Astrocyte (in vitro differentiated cells and primary cell): ENCODE data around the gene ZBTB38. TPM values are rescaled to one million over a fixed set of nuclear protein-coding genes. Genes with fewer than 3 reads are reported as not detected.

Experiments used
- DNase-seq: peaks from one replicate; pipeline ENCODE4 v3.0.0-alpha.2; 2010; ENCODE audit warnings: low read depth
- FAIRE-seq: peaks from 2 replicates; lab custom pipeline; 2011; peaks lifted over from hg19 to GRCh38; lab: Jason Lieb, UNC
- H2AFZ ChIP-seq: 2 replicates; pipeline ENCODE4 v1.6.0; 2012; ENCODE audit warnings: low read depth, low read length, inconsistent platforms
- H3K27ac ChIP-seq: 2 replicates; pipeline ENCODE4 v1.5.1; 2011; ENCODE audit warnings: low read depth, low read length, inconsistent platforms
- H3K27me3 ChIP-seq: 2 replicates; pipeline ENCODE4 v1.6.0; 2011; ENCODE audit warnings: low read length, inconsistent platforms; ENCODE audit not compliant: insufficient read depth
- H3K36me3 ChIP-seq: 2 replicates; pipeline ENCODE4 v1.5.1; 2011; ENCODE audit warnings: low read length, inconsistent platforms; ENCODE audit not compliant: insufficient read depth
- H3K4me1 ChIP-seq: 2 replicates; pipeline ENCODE4 v1.5.1; 2011; ENCODE audit warnings: low read length, inconsistent platforms; ENCODE audit not compliant: insufficient read depth
- H3K4me2 ChIP-seq: 2 replicates; pipeline ENCODE4 v1.6.0; 2012; ENCODE audit warnings: low read length, inconsistent platforms
- H3K4me3 ChIP-seq: 2 replicates; pipeline ENCODE4 v1.5.1; 2011; ENCODE audit warnings: low read depth, mild to moderate bottlenecking, low read length, inconsistent platforms; ENCODE audit not compliant: insufficient read depth
- H3K79me2 ChIP-seq: 2 replicates; pipeline ENCODE4 v1.6.0; 2012; ENCODE audit warnings: mild to moderate bottlenecking, low read length, inconsistent platforms; ENCODE audit not compliant: insufficient read depth
- H3K9ac ChIP-seq: 2 replicates; pipeline ENCODE4 v1.6.0; 2012; ENCODE audit warnings: mild to moderate bottlenecking, low read length, inconsistent platforms
- H3K9me3 ChIP-seq: 2 replicates; pipeline ENCODE4 v1.5.1; 2012; ENCODE audit warnings: low read depth, mild to moderate bottlenecking, low read length, inconsistent platforms; ENCODE audit not compliant: insufficient read depth
- H4K20me1 ChIP-seq: 2 replicates; pipeline ENCODE4 v1.6.0; 2012; ENCODE audit warnings: low read length, inconsistent platforms; ENCODE audit not compliant: insufficient read depth
- H3K27ac Mint-ChIP-seq: one replicate; pipeline ENCODE4 v1.8.0; 2021; ENCODE audit warnings: mild to moderate bottlenecking, mixed read lengths; ENCODE audit not compliant: unreplicated experiment
- H3K27me3 Mint-ChIP-seq: one replicate; pipeline ENCODE4 v1.8.0; 2021; ENCODE audit warnings: low read depth, mixed read lengths; ENCODE audit not compliant: unreplicated experiment
- H3K36me3 Mint-ChIP-seq: one replicate; pipeline ENCODE4 v1.8.0; 2021; ENCODE audit warnings: low read depth, mixed read lengths; ENCODE audit not compliant: unreplicated experiment
- H3K4me1 Mint-ChIP-seq: one replicate; pipeline ENCODE4 v1.8.0; 2021; ENCODE audit warnings: low read depth, mixed read lengths; ENCODE audit not compliant: unreplicated experiment
- H3K4me3 Mint-ChIP-seq: one replicate; pipeline ENCODE4 v1.8.0; 2021; ENCODE audit warnings: mild to moderate bottlenecking, moderate library complexity, mixed read lengths; ENCODE audit not compliant: unreplicated experiment
- H3K9me3 Mint-ChIP-seq: one replicate; pipeline ENCODE4 v1.8.0; 2021; ENCODE audit warnings: mild to moderate bottlenecking, mixed read lengths; ENCODE audit not compliant: unreplicated experiment
- CTCF ChIP-seq: IDR thresholded peaks from 2 replicates; pipeline ENCODE4 v1.5.1; 2011; ENCODE audit warnings: low read depth, mild to moderate bottlenecking, inconsistent platforms, low read length, moderate library complexity; ENCODE audit not compliant: insufficient read depth
- EZH2 ChIP-seq: IDR thresholded peaks from 2 replicates; pipeline ENCODE4 v1.6.1; 2012; ENCODE audit warnings: mild to moderate bottlenecking, low read length, inconsistent platforms; ENCODE audit not compliant: insufficient read depth
- total RNA-seq: library from RNA; stranded (reverse); gene quantifications from 2 replicates; pipeline ENCODE4 v1.2.1, GENCODE V29; 2021

Gene ZBTB38
- total RNA-seq, 1 donor from 2014 or later: 57.6 TPM

DNA sequence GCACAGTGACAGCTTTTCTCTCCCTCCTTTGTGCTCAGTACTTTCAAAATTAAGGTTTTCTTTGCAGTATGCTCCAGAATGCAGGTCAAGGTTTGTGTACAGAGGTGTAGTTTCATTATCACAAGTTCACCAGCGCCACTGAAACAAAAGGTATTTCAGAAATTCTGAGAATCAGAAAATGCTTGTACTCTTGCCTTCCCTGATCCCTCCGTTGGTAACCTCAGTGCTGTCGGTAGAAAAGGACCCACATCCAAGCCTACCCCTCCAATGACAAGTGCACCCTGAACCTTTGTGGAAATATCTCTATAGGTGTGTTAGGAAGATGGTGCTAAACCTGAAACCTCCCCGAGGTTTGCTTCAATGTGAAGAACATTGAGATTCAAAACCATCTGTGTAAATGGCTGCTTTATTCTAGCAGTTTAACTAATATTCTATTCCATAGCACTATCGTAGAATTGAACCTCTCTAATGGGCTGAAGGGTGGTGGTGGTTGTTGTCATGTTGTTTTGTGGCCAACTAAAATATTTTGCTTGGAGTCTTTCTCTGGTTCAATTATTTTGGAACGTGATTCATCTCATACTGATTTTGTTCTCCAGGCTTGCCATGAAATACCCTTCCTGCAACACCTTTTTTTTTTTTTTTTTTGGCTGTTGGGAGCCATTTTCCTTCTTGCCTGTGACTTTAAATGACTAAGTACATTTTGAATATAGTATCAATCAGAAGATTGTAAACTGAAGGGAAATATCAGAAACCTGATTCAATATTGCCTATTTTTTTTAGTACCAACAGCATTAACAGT lies 20.7 kb downstream of the ZBTB38 start:
- H3K79me2 ChIP-seq: peaks cover 14% of the 10 kb centered on the region

DNA sequence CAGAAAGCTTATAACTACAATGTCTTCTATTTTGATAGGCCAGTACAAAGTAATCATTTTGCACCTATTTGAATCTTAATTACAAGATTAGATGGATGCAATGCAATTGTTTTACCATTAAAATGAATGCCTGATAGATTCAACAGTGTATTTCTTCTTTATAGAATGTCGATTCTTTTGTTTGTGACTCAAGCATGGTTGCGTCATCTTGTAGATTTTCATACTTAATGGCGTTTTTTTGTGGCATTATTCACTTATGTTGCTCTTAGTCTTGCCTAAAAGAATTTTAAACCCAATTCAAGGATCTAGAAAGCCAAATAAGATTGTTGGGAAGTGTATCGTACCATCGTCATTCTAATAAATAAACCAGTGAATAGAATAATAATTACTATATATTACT lies 21.4 kb downstream of the ZBTB38 start:
- H3K9me3 Mint-ChIP-seq: no peaks in the 10 kb centered on the region
- H3K79me2 ChIP-seq: peaks cover 10% of the 10 kb centered on the region
- DNase-seq: no peak
- H3K9ac ChIP-seq: no peak overlapping the region
- H3K36me3 Mint-ChIP-seq: peaks cover 9% of the 10 kb centered on the region
- no peak overlapping the region for H3K4me3 ChIP-seq
- no peak overlapping the region for H2AFZ ChIP-seq
- no peak overlapping the region for H3K4me3 Mint-ChIP-seq
- peaks cover 13% of the 10 kb centered on the region for H3K4me1 ChIP-seq
- no peaks in the 10 kb centered on the region for H3K9me3 ChIP-seq
- no peaks in the 10 kb centered on the region for H3K27me3 Mint-ChIP-seq
- FAIRE-seq: no peak
- H3K27me3 ChIP-seq: no peaks in the 10 kb centered on the region
- H3K27ac Mint-ChIP-seq: no peak overlapping the region
- peaks cover 20% of the 10 kb centered on the region for H3K36me3 ChIP-seq
- H3K4me2 ChIP-seq: no peak overlapping the region
- H3K27ac ChIP-seq: peak overlapping the region; percentile 45
- TF ChIP-seq CTCF: no peak
- no peak for TF ChIP-seq EZH2
- H3K4me1 Mint-ChIP-seq: peaks cover 16% of the 10 kb centered on the region
- H4K20me1 ChIP-seq: no peaks in the 10 kb centered on the region

More for the DNA sequence above, 20.7 kb downstream of the ZBTB38 start:
- Histone ChIP-seq H3K9ac (no peak overlapping the region), H3K27ac (peak overlapping the region; percentile 45), H3K27me3 (no peaks in the 10 kb centered on the region), H3K36me3 (peaks cover 25% of the 10 kb centered on the region), H3K4me1 (peaks cover 19% of the 10 kb centered on the region), H2AFZ (no peak overlapping the region), H4K20me1 (no peaks in the 10 kb centered on the region), H3K4me2 (peak overlapping the region; percentile 22), H3K9me3 (no peaks in the 10 kb centered on the region), H3K4me3 (no peak overlapping the region)
- DNase-seq (no peak), FAIRE-seq (no peak)
- no peak overlapping the region for H3K27ac Mint-ChIP-seq
- H3K9me3 Mint-ChIP-seq: no peaks in the 10 kb centered on the region
- H3K36me3 Mint-ChIP-seq: peaks cover 12% of the 10 kb centered on the region
- TF ChIP-seq EZH2: no peak
- TF ChIP-seq CTCF: no peak
- H3K27me3 Mint-ChIP-seq: no peaks in the 10 kb centered on the region
- no peak overlapping the region for H3K4me3 Mint-ChIP-seq
- peaks cover 19% of the 10 kb centered on the region for H3K4me1 Mint-ChIP-seq

GRCh38 chr3:141390747-141391146 lies 22.4 kb downstream of the ZBTB38 start:
- no peak overlapping the region for H3K27ac ChIP-seq
- no peak for DNase-seq
- H3K4me1 ChIP-seq: peaks cover 13% of the 10 kb centered on the region
- H3K9me3 ChIP-seq: no peaks in the 10 kb centered on the region
- Mint-ChIP-seq H3K4me1 (peaks cover 15% of the 10 kb centered on the region), H3K27me3 (no peaks in the 10 kb centered on the region), H3K9me3 (no peaks in the 10 kb centered on the region), H3K4me3 (no peak overlapping the region), H3K36me3 (peaks cover 14% of the 10 kb centered on the region), H3K27ac (no peak overlapping the region)
- peaks cover 21% of the 10 kb centered on the region for H3K36me3 ChIP-seq
- TF ChIP-seq CTCF: no peak
- TF ChIP-seq EZH2: no peak
- peaks cover 8% of the 10 kb centered on the region for H3K79me2 ChIP-seq
- FAIRE-seq: no peak
- no peak overlapping the region for H3K4me3 ChIP-seq
- H3K9ac ChIP-seq: no peak overlapping the region
- H3K27me3 ChIP-seq: no peaks in the 10 kb centered on the region
- no peak overlapping the region for H3K4me2 ChIP-seq
- H4K20me1 ChIP-seq: no peaks in the 10 kb centered on the region
- no peak overlapping the region for H2AFZ ChIP-seq
